Neural cell (in vitro differentiated cells): ENCODE measurements around the gene INTU. TPM values are rescaled to one million over a fixed set of nuclear protein-coding genes. Genes with fewer than 3 reads are reported as not detected.

Experiments used
- H2AFZ ChIP-seq: fragments of 200-600, 300-800 bp; sonication (generic), shearing (Covaris generic); 2 replicates; pipeline ENCODE4 v1.6.0; 2014; ENCODE audit warnings: low read depth, mild to moderate bottlenecking, antibody characterized with exemption, low read length, moderate library complexity
- H3F3A ChIP-seq: fragments of 200-600 bp; shearing (Covaris generic); 2 replicates; pipeline ENCODE4 v1.6.1; 2016; ENCODE audit warnings: mild to moderate bottlenecking, moderate library complexity, mixed read lengths, antibody characterized with exemption, low read length; ENCODE audit not compliant: insufficient read depth, poor library complexity, severe bottlenecking
- H3K27ac ChIP-seq: fragments of 200-600, 300-800 bp; sonication (generic), shearing (Covaris generic); 2 replicates; pipeline ENCODE4 v1.5.1; 2014; ENCODE audit warnings: mild to moderate bottlenecking, low read length, moderate library complexity
- H3K27me3 ChIP-seq: fragments of 300-800, 200-600 bp; sonication (generic), shearing (Covaris generic); 2 replicates; pipeline ENCODE4 v1.6.0; 2014; ENCODE audit warnings: mild to moderate bottlenecking, low read depth, low read length, moderate library complexity; ENCODE audit not compliant: insufficient read depth
- H3K36me3 ChIP-seq: fragments of 300-800, 200-600 bp; sonication (generic), shearing (Covaris generic); 2 replicates; pipeline ENCODE4 v1.5.1; 2014; ENCODE audit warnings: mild to moderate bottlenecking, antibody characterized with exemption, low read length, moderate library complexity; ENCODE audit not compliant: insufficient read depth
- H3K4me2 ChIP-seq: fragments of 300-800, 200-600 bp; sonication (generic), shearing (Covaris generic); 2 replicates; pipeline ENCODE4 v1.6.0; 2014; ENCODE audit warnings: mild to moderate bottlenecking, low read length
- H3K4me3 ChIP-seq: fragments of 300-800, 200-600 bp; sonication (generic), shearing (Covaris generic); 2 replicates; pipeline ENCODE4 v1.5.1; 2014; ENCODE audit warnings: mild to moderate bottlenecking, low read length, moderate library complexity
- H3K79me2 ChIP-seq: fragments of 200-600 bp; shearing (Covaris generic); replicated peaks from 2 replicates; pipeline ENCODE4 v1.6.0; 2014; ENCODE audit warnings: mild to moderate bottlenecking, low read length, moderate library complexity; ENCODE audit not compliant: insufficient read depth
- H3K9ac ChIP-seq: fragments of 300-800, 200-600 bp; sonication (generic), shearing (Covaris generic); 2 replicates; pipeline ENCODE4 v1.6.1; 2016; ENCODE audit warnings: mild to moderate bottlenecking, low read length, mixed read lengths
- H3K9me2 ChIP-seq: fragments of 200-600 bp; shearing (Covaris generic); 2 replicates; pipeline ENCODE4 v1.6.1; 2016; ENCODE audit warnings: mild to moderate bottlenecking, low read length, mixed read lengths; ENCODE audit not compliant: insufficient read depth
- H3K9me3 ChIP-seq: fragments of 200-600, 300-800 bp; sonication (generic), shearing (Covaris generic); 2 replicates; pipeline ENCODE4 v1.6.1; 2016; ENCODE audit warnings: mild to moderate bottlenecking, mixed run types, low read length, moderate library complexity, mixed read lengths
- H4K20me1 ChIP-seq: fragments of 200-600 bp; shearing (Covaris generic); 2 replicates; pipeline ENCODE4 v1.6.1; 2016; ENCODE audit warnings: mild to moderate bottlenecking, mixed run types; ENCODE audit not compliant: insufficient read depth
- CTCF ChIP-seq: fragments of 450-650 bp; IDR thresholded peaks from 2 replicates; pipeline ENCODE4 v1.5.1; 2014; ENCODE audit warnings: antibody characterized with exemption, mild to moderate bottlenecking, moderate library complexity; ENCODE audit not compliant: poor library complexity, severe bottlenecking
- EP300 ChIP-seq: fragments of 450-650 bp; conservative IDR thresholded peaks from 2 replicates; pipeline ENCODE4 v1.6.1; 2014; ENCODE audit warnings: antibody characterized with exemption, mild to moderate bottlenecking, moderate library complexity; ENCODE audit not compliant: poor library complexity, severe bottlenecking
- EZH2 ChIP-seq: fragments of 200-600, 300-800 bp; shearing (Covaris generic), sonication (generic); IDR thresholded peaks from 2 replicates; pipeline ENCODE4 v1.6.1; 2014; ENCODE audit warnings: antibody characterized with exemption, low read length, borderline replicate concordance, mild to moderate bottlenecking; ENCODE audit not compliant: insufficient read depth, poor library complexity, severe bottlenecking
- MXI1 ChIP-seq: fragments of 450-650 bp; conservative IDR thresholded peaks from 2 replicates; pipeline ENCODE4 v1.6.1; 2014; ENCODE audit warnings: antibody characterized with exemption, mild to moderate bottlenecking; ENCODE audit not compliant: poor library complexity, severe bottlenecking
- POLR2AphosphoS5 ChIP-seq: IDR thresholded peaks from 2 replicates; pipeline ENCODE4 v1.6.1; 2012
- RAD21 ChIP-seq: fragments of 450-650 bp; conservative IDR thresholded peaks from 2 replicates; pipeline ENCODE4 v1.6.1; 2014; ENCODE audit warnings: antibody characterized with exemption, mild to moderate bottlenecking, moderate library complexity
- SMC3 ChIP-seq: fragments of 450-650 bp; conservative IDR thresholded peaks from 2 replicates; pipeline ENCODE4 v1.6.1; 2014; ENCODE audit warnings: antibody characterized with exemption, mild to moderate bottlenecking, moderate library complexity; ENCODE audit not compliant: poor library complexity
- TAF1 ChIP-seq: IDR thresholded peaks from 2 replicates; pipeline ENCODE4 v1.6.1; 2012; ENCODE audit warnings: low read depth
- polyA plus RNA-seq: library from polyadenylated mRNA; depleted of rRNA; stranded (reverse); fragments of >200 nt; gene quantifications from 2 replicates; pipeline ENCODE4 v1.2.3, GENCODE V29; 2014
- TF ChIP-seq, protein P1 (sequence below): IDR thresholded peaks from 2 replicates; pipeline ENCODE4 v1.6.1; 2012; ENCODE audit warnings: borderline replicate concordance

INTU gene
- polyA plus RNA-seq, 1 donor from 2014 or later, result 15.7 TPM

DNA sequence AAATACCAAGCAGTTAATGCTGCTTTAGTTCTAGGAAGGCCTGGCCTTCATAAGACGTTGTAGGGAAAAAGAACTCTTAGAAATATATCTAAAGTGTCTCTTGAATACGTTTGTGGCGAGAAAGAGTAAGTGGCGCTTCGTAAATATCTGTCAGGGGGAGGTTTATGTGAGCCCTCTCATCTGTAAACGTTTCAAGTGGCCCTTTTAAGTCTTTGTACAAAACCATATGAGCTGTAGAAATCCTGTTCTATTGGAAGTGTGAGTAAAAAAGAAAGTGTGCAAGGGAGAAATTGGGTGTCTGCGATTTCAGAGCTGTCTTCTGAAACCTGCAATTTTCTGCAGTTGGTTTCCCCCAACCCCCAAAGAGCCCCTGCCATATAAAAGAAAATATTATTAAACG, 8.6 kb upstream of the INTU start:
- peaks cover 58% of the 10 kb centered on the region for H3K79me2 ChIP-seq
- no peaks in the 10 kb centered on the region for H4K20me1 ChIP-seq
- H3K9me3 ChIP-seq, result no peaks in the 10 kb centered on the region
- H3K4me2 ChIP-seq, result peak overlapping the region; percentile 50
- no peak overlapping the region for H3K9ac ChIP-seq
- H3K9me2 ChIP-seq, result no peaks in the 10 kb centered on the region
- H3F3A ChIP-seq, result peaks cover 5% of the 10 kb centered on the region
- peaks cover 17% of the 10 kb centered on the region for H3K27me3 ChIP-seq
- H3K4me3 ChIP-seq, result peak overlapping the region; percentile 74
- H3K27ac ChIP-seq, result no peak overlapping the region
- H3K36me3 ChIP-seq, result no peaks in the 10 kb centered on the region
- TF ChIP-seq RAD21, result no peak
- TF ChIP-seq MXI1, result no peak
- no peak for TF ChIP-seq TAF1
- no peak for TF ChIP-seq CTCF
- TF ChIP-seq SMC3, result no peak
- no peak for TF ChIP-seq POLR2AphosphoS5
- no peak for TF ChIP-seq EZH2
- TF ChIP-seq EP300, result no peak
- TF ChIP-seq, protein P1, sequence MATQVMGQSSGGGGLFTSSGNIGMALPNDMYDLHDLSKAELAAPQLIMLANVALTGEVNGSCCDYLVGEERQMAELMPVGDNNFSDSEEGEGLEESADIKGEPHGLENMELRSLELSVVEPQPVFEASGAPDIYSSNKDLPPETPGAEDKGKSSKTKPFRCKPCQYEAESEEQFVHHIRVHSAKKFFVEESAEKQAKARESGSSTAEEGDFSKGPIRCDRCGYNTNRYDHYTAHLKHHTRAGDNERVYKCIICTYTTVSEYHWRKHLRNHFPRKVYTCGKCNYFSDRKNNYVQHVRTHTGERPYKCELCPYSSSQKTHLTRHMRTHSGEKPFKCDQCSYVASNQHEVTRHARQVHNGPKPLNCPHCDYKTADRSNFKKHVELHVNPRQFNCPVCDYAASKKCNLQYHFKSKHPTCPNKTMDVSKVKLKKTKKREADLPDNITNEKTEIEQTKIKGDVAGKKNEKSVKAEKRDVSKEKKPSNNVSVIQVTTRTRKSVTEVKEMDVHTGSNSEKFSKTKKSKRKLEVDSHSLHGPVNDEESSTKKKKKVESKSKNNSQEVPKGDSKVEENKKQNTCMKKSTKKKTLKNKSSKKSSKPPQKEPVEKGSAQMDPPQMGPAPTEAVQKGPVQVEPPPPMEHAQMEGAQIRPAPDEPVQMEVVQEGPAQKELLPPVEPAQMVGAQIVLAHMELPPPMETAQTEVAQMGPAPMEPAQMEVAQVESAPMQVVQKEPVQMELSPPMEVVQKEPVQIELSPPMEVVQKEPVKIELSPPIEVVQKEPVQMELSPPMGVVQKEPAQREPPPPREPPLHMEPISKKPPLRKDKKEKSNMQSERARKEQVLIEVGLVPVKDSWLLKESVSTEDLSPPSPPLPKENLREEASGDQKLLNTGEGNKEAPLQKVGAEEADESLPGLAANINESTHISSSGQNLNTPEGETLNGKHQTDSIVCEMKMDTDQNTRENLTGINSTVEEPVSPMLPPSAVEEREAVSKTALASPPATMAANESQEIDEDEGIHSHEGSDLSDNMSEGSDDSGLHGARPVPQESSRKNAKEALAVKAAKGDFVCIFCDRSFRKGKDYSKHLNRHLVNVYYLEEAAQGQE, result no peak
- no peak overlapping the region for H2AFZ ChIP-seq

DNA sequence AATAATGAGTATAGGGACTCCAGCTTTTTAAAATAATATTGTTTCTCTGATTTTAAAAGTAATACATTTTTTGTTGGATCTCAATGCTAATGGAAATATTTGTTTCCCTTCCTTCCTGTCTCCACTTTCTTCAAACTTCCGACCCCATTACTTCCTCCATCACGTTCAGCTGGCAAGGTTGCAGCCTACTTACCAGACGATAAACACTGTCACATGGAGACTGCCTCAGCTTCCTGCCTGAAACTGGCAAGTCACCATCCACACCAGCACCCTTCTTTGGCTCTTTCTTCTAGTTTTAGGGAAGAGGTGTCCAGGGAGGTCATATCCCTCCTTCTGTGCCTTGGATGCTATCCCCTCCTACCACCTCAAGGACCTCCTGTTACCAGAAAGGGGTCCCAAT, 3.4 kb upstream of the INTU start:
- H3K4me3 ChIP-seq, result no peak overlapping the region

More for the DNA sequence above, 3.4 kb upstream of the INTU start:
- no peaks in the 10 kb centered on the region for H3F3A ChIP-seq
- peaks cover 58% of the 10 kb centered on the region for H3K79me2 ChIP-seq
- H3K9ac ChIP-seq, result no peak overlapping the region
- no peak overlapping the region for H2AFZ ChIP-seq
- H3K36me3 ChIP-seq, result no peaks in the 10 kb centered on the region
- no peaks in the 10 kb centered on the region for H3K9me2 ChIP-seq
- no peaks in the 10 kb centered on the region for H3K9me3 ChIP-seq
- no peak for TF ChIP-seq TAF1
- no peak for TF ChIP-seq CTCF
- TF ChIP-seq POLR2AphosphoS5, result no peak
- no peak for TF ChIP-seq EZH2
- no peak for TF ChIP-seq MXI1
- TF ChIP-seq, protein P1, result no peak
- no peak for TF ChIP-seq EP300
- no peak for TF ChIP-seq RAD21
- TF ChIP-seq SMC3, result no peak
- no peak overlapping the region for H3K4me2 ChIP-seq
- no peaks in the 10 kb centered on the region for H4K20me1 ChIP-seq
- no peaks in the 10 kb centered on the region for H3K27me3 ChIP-seq
- no peak overlapping the region for H3K27ac ChIP-seq
